ENCODE data around the gene MYADM.

MYADM gene

GRCh38 chr19:53894707-53895106, 27.0 kb downstream of the MYADM start:
- no peak overlapping the region for H3K4me3 ChIP-seq (ENCODE audit: low read depth, low read length)
- TF ChIP-seq CTCF (IDR thresholded peaks at IDR 0.05; ENCODE audit: borderline replicate concordance, insufficient read depth, low read depth, low read length): no peak

DNA sequence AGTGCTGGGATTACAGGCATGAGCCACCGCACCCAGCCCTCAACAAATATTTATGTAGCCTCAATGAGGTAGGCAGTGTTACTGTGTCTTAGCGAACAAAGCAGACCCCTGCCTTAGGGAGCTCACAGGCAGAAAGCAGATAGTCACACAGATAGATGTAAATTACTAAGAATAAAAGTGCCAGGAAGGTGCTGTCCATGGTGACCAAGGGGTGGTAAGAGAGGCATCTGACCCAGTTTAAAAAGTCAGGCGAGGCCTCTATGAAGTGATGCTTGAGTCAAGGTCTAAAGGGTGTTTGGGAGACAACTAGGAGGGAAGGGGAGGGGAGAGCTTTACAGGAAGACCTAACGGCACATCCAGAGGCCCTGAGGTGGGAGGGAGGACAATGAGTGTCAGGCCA, 29.0 kb downstream of the MYADM start:
- no peak for TF ChIP-seq CTCF (IDR thresholded peaks at IDR 0.05; ENCODE audit: borderline replicate concordance, insufficient read depth, low read depth, low read length)
- no peak overlapping the region for H3K4me3 ChIP-seq (ENCODE audit: low read depth, low read length)

DNA sequence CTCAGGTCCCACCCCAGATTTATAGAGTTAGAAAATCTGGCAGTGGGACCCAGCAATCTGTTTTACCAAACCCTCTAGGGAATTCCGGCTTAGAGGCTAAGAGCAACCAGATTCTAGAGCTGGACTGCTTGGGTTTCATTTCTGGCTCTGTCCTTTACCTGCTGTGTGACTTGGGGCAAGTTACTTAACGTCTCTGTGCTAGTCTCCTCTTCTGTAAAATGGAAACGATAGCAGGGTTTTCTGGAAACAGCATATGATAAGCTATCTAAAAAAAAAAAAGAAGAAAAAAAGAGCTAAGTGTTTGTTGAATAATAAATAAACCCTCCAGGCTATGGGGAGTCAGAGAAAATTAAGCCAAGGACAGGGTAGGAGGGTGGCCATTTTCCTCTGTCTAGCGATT, 29.8 kb downstream of the MYADM start:
- no peak for TF ChIP-seq CTCF (IDR thresholded peaks at IDR 0.05; ENCODE audit: borderline replicate concordance, insufficient read depth, low read depth, low read length)
- no peak overlapping the region for H3K4me3 ChIP-seq (ENCODE audit: low read depth, low read length)

GRCh38 chr19:53898166-53898565, 30.5 kb downstream of the MYADM start:
- no peak for TF ChIP-seq CTCF (IDR thresholded peaks at IDR 0.05; ENCODE audit: borderline replicate concordance, insufficient read depth, low read depth, low read length)
- H3K4me3 ChIP-seq (ENCODE audit: low read depth, low read length): no peak overlapping the region

- H3K4me3 ChIP-seq (ENCODE audit: low read depth, low read length): no peak overlapping the region
- no peak for TF ChIP-seq CTCF (IDR thresholded peaks at IDR 0.05; ENCODE audit: borderline replicate concordance, insufficient read depth, low read depth, low read length)
These were observed 31.1 kb downstream of the MYADM start for GRCh38 chr19:53898636-53899341.

DNA sequence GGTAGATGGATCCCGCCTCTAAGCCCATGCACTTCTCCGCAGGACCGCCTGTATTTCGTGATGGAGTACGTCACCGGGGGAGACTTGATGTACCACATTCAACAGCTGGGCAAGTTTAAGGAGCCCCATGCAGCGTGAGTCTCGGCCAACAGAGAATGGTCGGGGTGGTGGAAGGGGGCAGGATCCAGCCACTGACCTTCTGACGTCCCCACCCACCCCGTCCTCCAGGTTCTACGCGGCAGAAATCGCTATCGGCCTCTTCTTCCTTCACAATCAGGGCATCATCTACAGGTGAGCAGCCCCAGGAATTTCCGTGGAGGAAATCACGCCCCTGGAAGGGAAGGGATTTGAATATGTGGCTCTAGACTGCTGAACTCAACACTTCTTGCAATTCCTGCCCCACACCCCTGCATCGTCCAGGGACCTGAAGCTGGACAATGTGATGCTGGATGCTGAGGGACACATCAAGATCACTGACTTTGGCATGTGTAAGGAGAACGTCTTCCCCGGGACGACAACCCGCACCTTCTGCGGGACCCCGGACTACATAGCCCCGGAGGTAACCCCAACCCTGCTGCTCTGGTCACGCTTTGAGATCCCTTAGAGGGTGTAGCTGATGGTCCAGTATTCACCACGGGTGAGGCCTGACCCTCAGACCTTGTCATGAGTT, 32.6 kb downstream of the MYADM start:
- no peak for TF ChIP-seq CTCF (IDR thresholded peaks at IDR 0.05; ENCODE audit: borderline replicate concordance, insufficient read depth, low read depth, low read length)

More for the DNA sequence above, 32.6 kb downstream of the MYADM start:
- no peak overlapping the region for H3K4me3 ChIP-seq (ENCODE audit: low read depth, low read length)

Data from GM12875 (cell line).